ENCODE data around the gene RDH11. TPM values are rescaled to one million over a fixed set of nuclear protein-coding genes. Genes with fewer than 3 reads are reported as not detected.

RDH11 gene
- total RNA-seq, 1 experiment from 2014 or later = 54.6 TPM

DNA sequence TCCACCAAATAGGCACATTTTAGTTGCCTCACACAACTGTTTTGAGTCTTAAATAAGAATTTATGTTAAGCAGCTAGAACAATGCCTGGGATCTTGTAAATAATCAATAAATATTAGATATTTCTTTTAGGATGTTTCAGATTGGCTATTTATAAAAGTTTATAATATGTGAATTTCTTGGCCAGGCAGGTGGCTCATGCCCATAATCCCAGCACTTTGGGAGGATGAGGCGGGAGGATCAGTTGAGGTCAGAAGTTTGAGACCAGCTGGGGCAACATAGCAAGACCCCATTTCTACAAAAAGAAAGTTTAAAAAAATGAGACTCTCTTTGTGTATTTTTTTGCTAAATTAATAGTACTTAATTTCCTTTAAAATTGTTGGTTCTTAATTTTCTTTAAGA is 54.1 kb downstream of the RDH11 start:
- Histone ChIP-seq H3K9ac (ENCODE audit: low read length) (no peak overlapping the region), H3K4me2 (ENCODE audit: low read length) (no peak overlapping the region), H3K4me1 (ENCODE audit: control insufficient read depth in 1 of 2, insufficient read depth in 2 of 2, low read length in 2 of 2) (peaks cover 2 to 15% of the 10 kb centered on the region in 2 experiments), H2AFZ (ENCODE audit: low read depth, low read length, poor library complexity, severe bottlenecking) (no peak overlapping the region), H3K9me2 (ENCODE audit: insufficient read depth) (no peaks in the 10 kb centered on the region), H3K36me3 (ENCODE audit: control insufficient read depth in 1 of 2, insufficient read depth in 2 of 2, low read length in 2 of 2) (no peaks in the 10 kb centered on the region), H3K79me2 (ENCODE audit: insufficient read depth, low read length) (no peaks in the 10 kb centered on the region), H3K27ac (ENCODE audit: low read depth, low read length) (no peak overlapping the region), H4K20me1 (ENCODE audit: insufficient read depth) (no peaks in the 10 kb centered on the region), H3K4me3 (replicated peaks in 1 of 2; ENCODE audit: low read depth in 1 of 2, low read length in 2 of 2) (no peak overlapping the region), H3K27me3 (ENCODE audit: insufficient read depth, low read length) (no peaks in the 10 kb centered on the region), H3K9me3 (ENCODE audit: control insufficient read depth in 1 of 2, insufficient read depth in 1 of 2, low read depth in 1 of 2, low read length in 2 of 2) (no peaks in the 10 kb centered on the region)
- TF ChIP-seq POLR2A (IDR thresholded peaks at IDR 0.05; ENCODE audit: borderline replicate concordance, extremely low read depth, insufficient read depth, insufficient read length) (no peak), TCF7L2 (IDR thresholded peaks at IDR 0.05; ENCODE audit: borderline replicate concordance, extremely low read depth, insufficient read depth, insufficient read length) (no peak), JUND (IDR thresholded peaks at IDR 0.05) (no peak)
- no peak for DNase-seq (ENCODE audit: low read depth, low spot score)
- ChIA-PET POLR2A (no interaction called here), RAD21 (ENCODE audit: low non-redundant PET in 1 of 2, low total read pairs in 2 of 2, uncharacterized antibody in 2 of 2, unreplicated experiment in 2 of 2) (no interaction called here), CTCF (no interaction called here)
- no peak for ATAC-seq
- no TSS peak for BruUV-seq (replicated peaks)
- intact Hi-C loops (cut with micrococcal nuclease) = no loop called here

DNA sequence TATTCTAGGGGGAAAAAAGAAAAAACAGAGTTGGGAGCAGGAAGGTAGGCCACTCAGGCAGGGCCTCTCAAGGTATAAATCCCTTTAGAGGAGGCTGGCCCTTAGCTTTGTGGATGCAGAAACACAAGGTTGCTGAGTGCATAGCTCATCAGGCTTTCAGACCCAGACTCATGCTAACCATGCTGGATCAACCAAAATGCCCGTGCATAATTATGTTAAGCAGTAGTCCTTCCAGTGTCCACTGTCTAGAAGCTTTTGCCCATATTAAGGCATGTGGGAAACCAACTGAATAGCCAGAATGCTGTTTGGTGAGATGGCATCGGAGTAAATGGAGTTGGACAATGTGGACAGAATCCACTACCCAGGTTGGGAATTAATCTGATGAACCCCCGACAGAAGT is 56.9 kb downstream of the RDH11 start:
- H3K9ac ChIP-seq (ENCODE audit: low read length) = no peak overlapping the region
- H3K4me3 ChIP-seq (replicated peaks in 1 of 2; ENCODE audit: low read depth in 1 of 2, low read length in 2 of 2) = no peak overlapping the region
- H4K20me1 ChIP-seq (ENCODE audit: insufficient read depth) = no peaks in the 10 kb centered on the region
- H3K4me1 ChIP-seq (ENCODE audit: control insufficient read depth in 1 of 2, insufficient read depth in 2 of 2, low read length in 2 of 2) = peaks cover 2 to 7% of the 10 kb centered on the region in 2 experiments
- no peak overlapping the region for H2AFZ ChIP-seq (ENCODE audit: low read depth, low read length, poor library complexity, severe bottlenecking)
- no peaks in the 10 kb centered on the region for H3K27me3 ChIP-seq (ENCODE audit: insufficient read depth, low read length)
- ATAC-seq = no peak
- no TSS peak for BruUV-seq (replicated peaks)
- H3K36me3 ChIP-seq (ENCODE audit: control insufficient read depth in 1 of 2, insufficient read depth in 2 of 2, low read length in 2 of 2) = no peaks in the 10 kb centered on the region
- ChIA-PET RAD21 (ENCODE audit: low non-redundant PET in 1 of 2, low total read pairs in 2 of 2, uncharacterized antibody in 2 of 2, unreplicated experiment in 2 of 2) (no interaction called here), CTCF (interaction anchor here (1.0 kb wide), 1 partner anchor 66 kb away, joined by 3 read pairs; no protein-coding TSS in a partner anchor), POLR2A (no interaction called here)
- intact Hi-C loops (cut with micrococcal nuclease) = no loop called here
- DNase-seq (ENCODE audit: low read depth, low spot score) = no peak
- no peaks in the 10 kb centered on the region for H3K79me2 ChIP-seq (ENCODE audit: insufficient read depth, low read length)
- no peak overlapping the region for H3K27ac ChIP-seq (ENCODE audit: low read depth, low read length)
- H3K9me2 ChIP-seq (ENCODE audit: insufficient read depth) = no peaks in the 10 kb centered on the region
- TF ChIP-seq RAD21 (IDR thresholded peaks at IDR 0.05; ENCODE audit: low read depth) = no peak
- no peak for TF ChIP-seq YY1 (IDR thresholded peaks at IDR 0.05; ENCODE audit: extremely low read depth, insufficient replicate concordance, low read depth, low read length)
- no peak for TF ChIP-seq POLR2AphosphoS5 (IDR thresholded peaks at IDR 0.05; ENCODE audit: low read depth, low read length)
- TF ChIP-seq JUND (IDR thresholded peaks at IDR 0.05) = no peak
- no peak for TF ChIP-seq CBX3 (IDR thresholded peaks at IDR 0.05; ENCODE audit: low read depth)
- TF ChIP-seq, protein P1, sequence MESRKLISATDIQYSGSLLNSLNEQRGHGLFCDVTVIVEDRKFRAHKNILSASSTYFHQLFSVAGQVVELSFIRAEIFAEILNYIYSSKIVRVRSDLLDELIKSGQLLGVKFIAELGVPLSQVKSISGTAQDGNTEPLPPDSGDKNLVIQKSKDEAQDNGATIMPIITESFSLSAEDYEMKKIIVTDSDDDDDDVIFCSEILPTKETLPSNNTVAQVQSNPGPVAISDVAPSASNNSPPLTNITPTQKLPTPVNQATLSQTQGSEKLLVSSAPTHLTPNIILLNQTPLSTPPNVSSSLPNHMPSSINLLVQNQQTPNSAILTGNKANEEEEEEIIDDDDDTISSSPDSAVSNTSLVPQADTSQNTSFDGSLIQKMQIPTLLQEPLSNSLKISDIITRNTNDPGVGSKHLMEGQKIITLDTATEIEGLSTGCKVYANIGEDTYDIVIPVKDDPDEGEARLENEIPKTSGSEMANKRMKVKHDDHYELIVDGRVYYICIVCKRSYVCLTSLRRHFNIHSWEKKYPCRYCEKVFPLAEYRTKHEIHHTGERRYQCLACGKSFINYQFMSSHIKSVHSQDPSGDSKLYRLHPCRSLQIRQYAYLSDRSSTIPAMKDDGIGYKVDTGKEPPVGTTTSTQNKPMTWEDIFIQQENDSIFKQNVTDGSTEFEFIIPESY (IDR thresholded peaks at IDR 0.05; ENCODE audit: extremely low read depth, insufficient replicate concordance, low read length) = no peak
- TF ChIP-seq FOSL1 (IDR thresholded peaks at IDR 0.05; ENCODE audit: low read depth) = no peak
- TF ChIP-seq POLR2A (IDR thresholded peaks at IDR 0.05; ENCODE audit: borderline replicate concordance, extremely low read depth, insufficient read depth, insufficient read length) = no peak
- no peak for TF ChIP-seq CEBPB (IDR thresholded peaks at IDR 0.05; ENCODE audit: low read depth)
- no peak for TF ChIP-seq SIN3A (IDR thresholded peaks at IDR 0.05; ENCODE audit: low read depth)
- no peak for TF ChIP-seq ZFX (IDR thresholded peaks at IDR 0.05)
- TF ChIP-seq, protein P2, sequence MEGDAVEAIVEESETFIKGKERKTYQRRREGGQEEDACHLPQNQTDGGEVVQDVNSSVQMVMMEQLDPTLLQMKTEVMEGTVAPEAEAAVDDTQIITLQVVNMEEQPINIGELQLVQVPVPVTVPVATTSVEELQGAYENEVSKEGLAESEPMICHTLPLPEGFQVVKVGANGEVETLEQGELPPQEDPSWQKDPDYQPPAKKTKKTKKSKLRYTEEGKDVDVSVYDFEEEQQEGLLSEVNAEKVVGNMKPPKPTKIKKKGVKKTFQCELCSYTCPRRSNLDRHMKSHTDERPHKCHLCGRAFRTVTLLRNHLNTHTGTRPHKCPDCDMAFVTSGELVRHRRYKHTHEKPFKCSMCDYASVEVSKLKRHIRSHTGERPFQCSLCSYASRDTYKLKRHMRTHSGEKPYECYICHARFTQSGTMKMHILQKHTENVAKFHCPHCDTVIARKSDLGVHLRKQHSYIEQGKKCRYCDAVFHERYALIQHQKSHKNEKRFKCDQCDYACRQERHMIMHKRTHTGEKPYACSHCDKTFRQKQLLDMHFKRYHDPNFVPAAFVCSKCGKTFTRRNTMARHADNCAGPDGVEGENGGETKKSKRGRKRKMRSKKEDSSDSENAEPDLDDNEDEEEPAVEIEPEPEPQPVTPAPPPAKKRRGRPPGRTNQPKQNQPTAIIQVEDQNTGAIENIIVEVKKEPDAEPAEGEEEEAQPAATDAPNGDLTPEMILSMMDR (IDR thresholded peaks at IDR 0.05 in 2 of 3, conservative IDR thresholded peaks at IDR 0.05 in 1 of 3; ENCODE audit: borderline replicate concordance in 1 of 3, insufficient read depth in 1 of 3, low read depth in 2 of 3, low read length in 2 of 3) = no peak
- TF ChIP-seq, protein P3, sequence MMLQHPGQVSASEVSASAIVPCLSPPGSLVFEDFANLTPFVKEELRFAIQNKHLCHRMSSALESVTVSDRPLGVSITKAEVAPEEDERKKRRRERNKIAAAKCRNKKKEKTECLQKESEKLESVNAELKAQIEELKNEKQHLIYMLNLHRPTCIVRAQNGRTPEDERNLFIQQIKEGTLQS (IDR thresholded peaks at IDR 0.05) = no peak
- no peak for TF ChIP-seq SP1 (IDR thresholded peaks at IDR 0.05; ENCODE audit: low read depth)
- TF ChIP-seq EZH2 (IDR thresholded peaks at IDR 0.05) = no peak
- TF ChIP-seq ELF1 (IDR thresholded peaks at IDR 0.05; ENCODE audit: borderline replicate concordance, low read depth) = no peak
- H3K9me3 ChIP-seq (ENCODE audit: control insufficient read depth in 1 of 2, insufficient read depth in 1 of 2, low read depth in 1 of 2, low read length in 2 of 2) = no peaks in the 10 kb centered on the region
- H3K4me2 ChIP-seq (ENCODE audit: low read length) = no peak overlapping the region
